Glomerular visceral epithelial cell (primary cell): ENCODE results near the gene SNAI1.
"Not testable (repeated sequence)": the region's sequence is repeated elsewhere in the genome, so short reads cannot be mapped to it uniquely, and the experiment has no call there.

Experiments
- DNase-seq: peaks from one replicate; pipeline ENCODE4 v3.0.0-alpha.2; 2016; ENCODE audit errors: extremely low spot score

The SNAI1 gene

DNA sequence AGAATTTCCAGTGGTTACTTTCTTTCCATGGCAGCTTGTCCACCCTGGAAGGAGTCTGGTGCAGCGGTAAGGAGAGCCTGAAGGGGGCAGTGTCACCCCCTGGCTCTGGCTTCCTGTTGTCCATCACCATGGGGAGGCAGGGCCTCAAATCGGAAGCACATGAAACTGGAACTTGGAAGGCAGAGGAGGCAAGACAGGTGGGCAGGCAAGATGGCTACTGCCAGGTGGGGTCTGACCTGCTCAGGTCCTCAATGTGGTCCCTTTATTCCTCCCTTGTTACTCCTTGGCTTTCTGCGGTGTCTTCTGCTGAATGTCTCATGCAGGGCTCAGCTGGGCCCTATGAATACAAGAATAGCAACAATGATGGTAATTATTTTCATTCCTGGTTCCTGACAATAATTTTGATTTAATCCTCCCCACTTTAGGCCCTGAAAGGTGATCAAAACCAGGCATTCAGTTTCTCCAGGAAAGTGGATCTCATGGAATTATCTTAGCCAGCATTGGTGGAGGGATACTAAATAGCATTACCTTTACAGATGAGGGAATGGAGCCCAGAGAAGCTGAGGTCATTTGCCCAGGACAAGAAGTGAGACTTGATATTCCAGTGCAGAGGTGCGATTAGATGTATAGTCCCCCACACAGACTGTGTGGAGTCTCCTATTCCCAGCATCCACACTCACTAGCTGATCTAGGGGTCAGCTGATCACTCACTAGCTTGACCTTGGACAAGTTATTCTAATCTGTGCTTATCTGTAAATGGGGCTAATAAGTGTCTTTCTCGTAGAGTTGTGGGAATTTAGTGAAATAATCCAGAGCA lies 17.6 kb upstream of the SNAI1 start:
- DNase-seq = no peak

DNA sequence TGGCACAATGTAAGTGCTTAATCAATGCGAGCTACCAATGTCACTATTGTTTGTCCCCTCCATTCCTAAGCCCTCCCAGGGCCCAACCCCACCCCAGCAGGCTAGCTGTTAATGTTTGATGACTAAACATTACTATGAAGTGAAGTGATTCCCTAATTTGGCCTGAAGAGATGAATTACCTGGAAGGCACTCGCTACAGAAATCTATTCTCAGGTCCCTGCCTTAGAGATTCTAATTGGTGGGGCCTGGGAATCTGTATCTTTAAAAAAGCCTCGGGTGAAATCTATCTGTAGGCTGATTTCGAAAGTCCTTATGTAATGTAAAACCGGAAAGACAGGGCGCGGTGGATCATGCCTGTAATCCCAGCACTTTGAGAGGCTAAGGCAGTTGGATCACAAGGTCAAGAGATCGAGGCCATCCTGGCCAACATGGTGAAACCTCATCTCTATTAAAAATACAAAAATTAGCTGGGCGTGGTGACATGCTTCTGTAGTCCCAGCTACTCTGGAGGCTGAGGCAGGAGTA lies 16.9 kb upstream of the SNAI1 start:
- no peak for DNase-seq

DNA sequence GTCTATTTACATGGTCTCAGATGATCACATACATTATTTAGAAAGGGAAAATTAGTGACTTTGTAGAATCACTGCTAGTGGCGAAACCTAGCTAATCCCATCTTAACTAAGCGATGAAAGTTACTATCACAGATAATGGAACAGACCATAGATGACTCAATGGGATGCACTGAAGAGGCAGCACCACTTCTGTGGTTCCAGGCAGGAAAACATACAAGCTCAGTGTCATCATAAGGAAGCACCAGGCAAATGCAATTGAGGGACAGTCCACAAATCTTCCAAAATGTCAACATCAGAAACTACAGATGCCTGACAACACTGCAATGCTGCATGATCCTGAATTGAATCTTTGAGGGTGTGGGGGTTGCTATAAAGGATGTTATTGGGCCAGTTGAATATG lies 15.9 kb upstream of the SNAI1 start:
- no peak for DNase-seq

DNA sequence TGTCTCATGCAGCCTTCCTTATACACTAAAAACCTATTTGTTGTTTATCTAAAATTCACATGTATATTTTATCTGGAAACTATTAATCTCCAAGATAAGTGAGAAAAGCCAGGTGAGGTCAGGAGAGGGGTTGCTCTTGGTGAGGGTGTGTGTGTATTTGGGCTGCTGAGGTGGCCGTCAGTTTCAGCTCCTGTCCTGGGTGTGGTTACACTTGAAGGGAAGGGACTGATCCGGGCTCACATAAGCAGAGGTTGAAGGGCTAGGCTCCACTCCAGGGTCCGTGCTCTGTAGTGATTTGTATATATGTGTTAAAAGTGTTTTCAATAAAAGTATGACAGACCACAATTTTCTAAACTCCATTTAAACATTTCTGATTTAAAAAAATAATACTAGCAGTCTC lies 13.5 kb upstream of the SNAI1 start:
- DNase-seq = no peak

DNA sequence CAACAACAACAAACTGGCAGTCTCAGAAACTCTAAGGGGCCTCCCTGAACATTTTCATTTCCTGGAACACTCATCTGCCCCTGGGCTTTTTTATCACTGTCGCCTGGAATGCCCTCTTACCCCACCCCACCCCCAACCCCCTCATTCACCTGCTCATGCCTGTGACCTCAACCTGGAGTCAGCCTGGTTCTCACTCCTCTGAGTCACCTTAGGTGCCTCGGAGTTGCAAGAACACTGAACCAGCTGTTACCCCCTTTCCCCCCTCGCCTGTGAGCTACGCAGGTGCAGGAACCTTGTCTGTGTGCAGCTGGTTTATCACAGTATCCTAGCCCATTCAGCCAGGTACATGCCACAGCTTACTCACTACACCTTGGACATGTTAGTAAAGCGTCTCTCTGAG lies 12.8 kb upstream of the SNAI1 start:
- no peak for DNase-seq

DNA sequence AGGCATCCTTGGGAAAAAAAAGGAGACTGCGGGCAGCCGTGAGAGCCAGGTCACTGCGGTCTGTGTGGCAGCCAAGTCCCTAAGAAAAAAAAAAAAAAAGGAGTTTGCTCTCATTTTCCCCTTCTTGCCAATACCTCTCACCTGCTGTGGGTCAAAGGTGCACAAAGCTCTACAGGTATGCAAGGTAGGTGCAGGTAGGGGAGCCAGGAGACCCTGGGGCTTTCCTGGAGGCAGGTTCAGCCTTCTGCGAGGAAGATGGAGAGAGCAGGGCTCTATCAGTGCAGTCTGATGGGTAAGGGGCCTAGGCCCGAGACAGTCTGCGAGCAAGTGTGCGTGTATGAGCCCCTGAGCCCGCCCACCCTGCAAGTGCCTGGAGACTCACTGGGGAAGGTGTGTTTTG lies 12.3 kb upstream of the SNAI1 start:
- no peak for DNase-seq

DNA sequence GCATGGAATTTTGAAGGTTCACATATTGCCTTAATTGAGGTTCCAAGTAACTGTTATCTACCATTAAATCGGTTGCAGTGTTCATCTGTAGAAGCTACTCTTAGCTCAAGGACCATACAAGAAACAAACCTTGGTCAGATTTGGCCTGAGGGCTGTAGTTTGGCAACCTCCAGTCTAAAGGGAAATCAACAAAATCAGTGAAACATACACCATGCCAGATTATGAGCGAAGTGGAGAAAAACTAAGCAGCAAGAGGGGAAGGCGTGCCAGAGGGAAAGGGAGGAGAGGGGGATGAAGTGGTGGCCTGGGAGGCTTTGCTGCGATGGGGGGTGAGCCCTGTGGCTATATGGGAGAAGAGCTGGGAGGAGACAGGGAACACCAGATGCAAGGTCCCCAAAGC lies 8.8 kb upstream of the SNAI1 start:
- DNase-seq = no peak

DNA sequence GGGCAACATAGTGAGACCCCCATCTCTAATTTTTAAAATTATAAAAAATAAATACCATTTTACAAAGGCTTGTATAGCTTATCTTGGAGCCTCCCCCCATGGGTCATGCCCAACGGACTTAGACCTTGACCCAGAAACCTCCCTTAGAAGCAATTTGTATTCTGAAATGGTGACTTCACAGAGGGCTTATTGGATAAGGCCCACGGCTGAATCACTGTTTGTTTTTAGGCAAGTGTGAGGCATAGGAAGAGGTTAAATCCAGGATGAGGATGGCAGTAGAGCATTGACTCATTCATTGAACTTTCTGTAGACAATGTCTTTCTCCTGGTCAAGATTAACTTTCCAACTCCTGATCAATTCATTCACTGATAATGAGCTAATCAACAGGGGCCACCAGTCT lies 6.2 kb upstream of the SNAI1 start:
- DNase-seq = no peak

DNA sequence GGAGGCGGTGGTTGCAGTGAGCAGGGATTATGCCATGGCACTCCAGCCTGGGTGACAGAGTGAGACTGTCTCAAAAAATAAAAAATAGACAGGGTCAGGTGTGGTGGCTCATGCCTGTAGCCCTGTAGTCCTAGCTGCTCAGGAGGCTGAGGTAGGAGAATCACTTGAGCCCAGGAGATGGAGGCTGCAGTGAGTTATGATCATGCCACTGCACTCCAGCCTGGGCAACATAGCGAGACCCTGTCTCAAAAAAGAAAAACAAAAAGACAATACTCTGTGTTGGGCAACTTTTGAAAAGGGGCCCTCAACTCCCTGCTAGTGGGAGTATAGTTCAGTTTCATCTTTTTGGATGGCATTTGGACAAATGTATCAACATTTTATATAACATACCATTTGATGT lies 5.0 kb upstream of the SNAI1 start:
- DNase-seq = not testable (repeated sequence)

DNA sequence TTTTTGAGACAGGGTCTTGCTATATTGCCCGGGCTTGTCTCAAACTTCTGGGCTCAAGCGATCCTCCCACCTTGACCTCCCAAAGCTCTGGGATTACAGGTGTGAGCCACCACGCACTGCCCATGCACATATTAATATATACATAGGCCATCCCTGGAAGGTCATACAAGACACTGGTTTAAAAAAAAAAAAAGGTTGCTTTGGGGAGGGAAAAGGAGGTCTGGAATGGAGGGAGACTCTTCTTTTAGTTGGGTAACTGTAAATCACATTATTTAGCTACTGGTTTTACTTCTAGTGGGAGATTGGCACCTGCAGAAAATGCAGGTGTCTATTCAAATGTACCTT lies 4.1 kb upstream of the SNAI1 start:
- no peak for DNase-seq

DNA sequence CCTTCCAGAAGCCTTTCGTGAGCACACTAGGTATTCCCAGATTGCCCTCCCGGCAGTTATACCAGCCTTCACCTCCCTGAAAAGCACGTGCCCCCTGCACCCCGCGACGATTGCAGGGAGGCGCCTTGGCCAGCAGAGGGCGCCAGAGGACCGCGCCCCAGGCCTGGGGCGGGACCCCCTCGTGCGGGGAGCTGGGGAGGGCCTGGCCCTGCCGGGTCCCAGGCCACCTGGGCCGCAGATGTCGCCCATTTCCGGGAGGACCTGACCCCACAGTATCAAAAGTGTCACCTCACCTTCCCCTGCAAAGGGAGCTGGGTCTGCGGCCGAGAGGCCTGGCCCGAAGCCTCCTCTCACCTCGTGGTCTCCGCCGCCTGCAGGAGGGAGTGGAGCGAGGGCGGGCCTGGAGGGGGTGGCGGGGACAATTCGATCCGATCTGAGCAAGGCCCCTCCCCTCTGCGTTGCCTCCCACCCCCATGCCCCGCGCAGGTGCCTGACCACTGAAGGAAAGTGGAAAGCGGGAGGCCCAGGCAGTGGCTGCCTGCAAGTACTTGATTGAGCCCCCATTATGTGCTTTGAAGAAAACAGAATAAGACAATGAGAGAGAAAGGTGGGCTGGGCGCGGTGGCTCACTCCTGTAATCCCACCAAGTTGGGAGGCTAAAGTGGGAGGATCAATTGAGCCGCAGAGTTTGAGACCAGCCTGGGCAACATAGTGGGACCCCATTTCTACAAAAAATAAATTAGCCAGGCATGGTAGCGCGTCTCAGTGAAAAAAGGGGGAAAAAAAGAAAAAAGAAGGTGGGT lies 3.5 kb upstream of the SNAI1 start:
- DNase-seq = peak; percentile 54

DNA sequence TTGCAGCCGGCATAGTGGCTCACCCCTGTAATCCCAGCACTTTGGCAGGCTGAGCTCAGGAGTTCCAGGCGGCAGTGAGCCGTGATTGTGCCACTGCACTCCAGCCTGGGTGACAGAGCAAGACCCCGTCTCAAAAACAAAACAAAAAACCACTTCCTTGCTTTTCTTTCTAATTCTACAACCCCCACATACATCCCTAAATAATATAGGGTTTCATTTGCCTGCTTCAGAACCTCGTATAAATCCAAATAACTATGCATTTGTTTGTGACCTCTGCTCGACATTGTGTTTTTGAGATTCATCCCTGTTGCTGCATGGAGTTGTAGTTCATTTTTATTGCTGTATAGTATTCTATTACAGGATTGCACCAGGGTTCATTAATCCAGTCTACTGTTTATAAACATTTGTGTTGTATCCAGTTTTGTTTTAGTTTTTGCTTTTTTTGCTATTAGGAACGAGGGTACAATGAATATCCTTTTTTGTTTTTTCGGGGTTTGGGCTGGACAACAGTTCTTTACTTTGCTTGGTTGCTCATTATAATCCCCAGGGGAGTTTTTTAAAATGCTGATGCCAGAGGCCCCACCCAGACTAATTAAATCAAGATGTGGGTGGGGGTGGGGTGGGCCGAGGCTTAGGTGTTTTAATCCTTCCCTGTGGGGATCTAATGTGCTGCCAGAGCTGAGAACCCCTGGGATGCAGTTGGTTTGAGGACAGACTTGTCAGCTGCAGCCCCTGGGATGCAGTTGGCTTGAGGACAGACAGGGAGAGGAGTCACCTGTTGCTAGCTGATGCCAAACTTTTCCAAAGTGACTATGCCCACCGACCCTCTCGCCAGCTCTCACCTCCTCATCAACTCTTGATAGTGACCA lies 2.4 kb upstream of the SNAI1 start:
- no peak for DNase-seq

DNA sequence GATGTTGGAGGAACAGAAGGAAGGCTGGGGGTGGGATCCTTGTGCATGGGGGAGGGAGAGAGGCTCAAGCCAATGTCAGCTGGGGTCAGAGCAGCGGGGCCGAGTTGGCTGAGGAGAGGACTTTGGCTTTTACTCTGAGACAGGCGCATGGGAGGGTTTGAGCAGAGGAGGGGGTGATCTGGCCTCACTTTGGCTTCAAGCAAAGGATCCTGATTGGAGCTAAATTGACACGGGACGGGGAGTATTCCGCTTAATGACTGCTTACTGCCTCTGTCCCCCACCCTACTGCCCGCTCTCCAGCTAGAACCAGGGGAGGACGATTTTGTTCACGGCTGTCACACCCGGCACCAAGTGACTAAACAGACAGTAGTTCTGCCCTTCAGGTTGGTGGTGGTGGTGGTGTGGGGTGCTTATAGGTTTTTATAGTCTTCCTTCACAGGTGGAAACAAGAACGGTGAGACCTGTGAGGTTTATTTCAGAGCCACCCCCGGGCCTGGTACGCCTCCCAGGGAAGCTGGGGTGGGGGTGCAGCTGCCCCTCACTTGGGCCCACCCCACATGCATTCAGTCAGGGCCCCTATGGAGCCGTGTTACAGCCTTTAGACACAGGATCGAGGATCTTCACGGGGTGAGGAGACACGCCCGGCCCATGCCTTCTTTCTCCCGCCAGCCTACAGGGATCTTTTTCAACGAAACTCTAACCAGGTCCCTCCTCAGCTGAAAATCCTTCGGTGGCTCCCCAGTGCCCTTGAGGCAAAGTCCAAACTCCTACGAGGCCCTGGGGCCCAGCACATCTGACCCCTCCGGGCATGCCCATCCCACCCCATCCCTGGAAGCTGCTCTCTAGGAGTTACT lies 1.3 kb upstream of the SNAI1 start:
- DNase-seq = no peak

DNA sequence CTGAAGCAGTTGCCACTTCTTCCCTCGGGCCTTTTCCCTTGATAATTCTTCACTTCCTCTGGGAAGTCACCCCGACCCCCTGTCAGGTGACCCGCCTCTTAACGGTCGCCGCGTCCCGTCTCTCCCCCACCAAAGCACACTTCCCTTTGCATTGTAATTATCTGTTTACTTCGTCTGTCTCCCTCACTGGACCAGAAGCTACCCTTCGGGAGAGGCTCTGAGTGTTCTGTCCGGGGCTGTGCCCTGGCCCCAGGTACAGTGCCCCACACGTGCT lies 771 bp upstream of the SNAI1 start:
- no peak for DNase-seq

DNA sequence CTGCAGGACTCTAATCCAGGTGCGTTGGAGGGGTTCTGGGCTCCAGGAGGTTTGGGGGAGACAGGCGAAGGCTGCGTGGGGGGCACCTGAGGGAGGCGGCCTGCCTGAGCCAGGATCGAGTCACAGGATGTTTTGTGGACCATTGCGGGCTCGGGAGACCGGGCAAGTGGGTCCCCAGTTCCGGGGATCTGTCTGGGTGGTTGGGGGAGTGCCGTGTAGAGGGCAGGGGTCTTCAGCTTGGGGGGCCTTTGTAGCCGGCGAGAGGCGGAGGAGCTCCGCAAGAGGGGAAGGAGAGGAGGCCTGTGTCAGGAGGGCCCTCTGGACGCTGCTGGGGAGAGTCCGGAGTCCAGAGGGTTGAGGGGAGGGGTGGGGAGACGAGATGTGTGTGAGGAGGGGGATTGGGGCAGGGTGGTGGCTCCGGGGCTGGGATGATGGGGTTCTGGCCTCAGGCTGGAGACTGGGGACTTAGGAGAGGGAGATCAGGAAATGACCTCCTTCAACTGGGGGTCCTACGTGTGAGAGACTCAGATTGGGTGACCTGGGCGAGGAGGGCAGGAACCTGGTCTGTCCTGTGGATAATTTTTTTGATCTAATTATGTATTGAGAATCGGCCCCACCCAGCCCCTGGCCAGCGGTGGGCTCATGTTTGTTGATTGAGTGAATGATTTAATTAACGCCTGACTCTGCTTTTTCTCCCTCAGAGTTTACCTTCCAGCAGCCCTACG lies 505 bp downstream of the SNAI1 start:
- DNase-seq = no peak

DNA sequence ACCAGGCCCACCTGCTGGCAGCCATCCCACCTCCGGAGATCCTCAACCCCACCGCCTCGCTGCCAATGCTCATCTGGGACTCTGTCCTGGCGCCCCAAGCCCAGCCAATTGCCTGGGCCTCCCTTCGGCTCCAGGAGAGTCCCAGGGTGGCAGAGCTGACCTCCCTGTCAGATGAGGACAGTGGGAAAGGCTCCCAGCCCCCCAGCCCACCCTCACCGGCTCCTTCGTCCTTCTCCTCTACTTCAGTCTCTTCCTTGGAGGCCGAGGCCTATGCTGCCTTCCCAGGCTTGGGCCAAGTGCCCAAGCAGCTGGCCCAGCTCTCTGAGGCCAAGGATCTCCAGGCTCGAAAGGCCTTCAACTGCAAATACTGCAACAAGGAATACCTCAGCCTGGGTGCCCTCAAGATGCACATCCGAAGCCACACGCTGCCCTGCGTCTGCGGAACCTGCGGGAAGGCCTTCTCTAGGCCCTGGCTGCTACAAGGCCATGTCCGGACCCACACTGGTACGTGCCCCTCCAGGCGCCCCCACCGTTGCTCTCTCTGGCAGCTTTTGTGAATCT lies 1.1 kb downstream of the SNAI1 start:
- no peak for DNase-seq

DNA sequence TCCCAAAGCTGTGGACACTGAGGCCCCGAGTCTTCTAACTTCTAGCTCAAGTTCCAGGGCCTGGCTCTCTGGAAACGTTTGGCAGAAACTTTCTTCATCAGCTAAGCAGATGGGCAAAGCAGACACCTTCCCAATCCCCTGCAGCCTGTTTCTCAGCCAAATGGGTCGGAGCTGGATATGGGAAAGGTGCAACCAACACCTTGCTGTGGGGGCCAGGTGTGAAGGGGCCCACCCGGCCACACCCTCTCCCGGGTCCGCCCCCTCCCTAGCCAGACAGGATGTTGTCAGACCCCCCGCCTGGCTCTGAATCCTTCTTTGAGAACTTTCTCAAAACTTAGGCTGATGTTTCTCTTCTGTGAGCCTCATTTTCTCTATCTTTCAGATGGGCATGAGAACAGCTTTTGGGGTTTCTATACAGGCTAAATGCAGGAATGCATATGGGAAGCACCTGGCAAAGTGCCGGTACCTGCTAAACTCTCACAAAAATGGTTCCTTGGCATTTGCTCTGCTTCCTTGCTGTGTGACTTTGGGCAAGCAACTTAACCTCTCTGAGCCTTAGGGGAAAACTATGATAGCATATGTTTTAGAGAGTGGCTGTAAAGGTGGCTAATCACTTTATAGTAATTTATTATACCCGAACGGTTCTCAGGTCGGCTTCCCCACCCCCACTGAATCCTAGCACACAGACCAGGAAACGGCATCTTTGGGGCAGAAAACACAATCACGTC lies 1.8 kb downstream of the SNAI1 start:
- no peak for DNase-seq

DNA sequence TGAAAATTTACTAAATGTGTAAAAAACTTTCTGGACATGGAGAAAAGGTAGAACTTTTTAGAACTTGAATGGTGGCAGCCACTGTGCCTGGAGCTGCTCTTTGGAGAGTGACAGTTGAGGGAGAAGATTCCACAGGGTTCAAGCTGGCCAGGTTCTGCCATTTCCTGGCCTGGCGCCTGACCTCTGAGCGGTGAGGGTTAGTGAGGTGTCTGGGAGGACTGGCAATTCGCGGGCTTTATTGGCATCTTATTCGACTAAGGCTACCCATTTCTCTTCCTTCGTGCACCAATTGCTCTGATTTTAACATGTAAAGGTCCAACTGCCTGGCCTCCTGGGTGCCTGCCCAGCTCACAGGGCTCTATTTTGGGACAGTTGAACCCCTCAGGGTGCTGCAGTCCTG lies 2.4 kb downstream of the SNAI1 start:
- no peak for DNase-seq

DNA sequence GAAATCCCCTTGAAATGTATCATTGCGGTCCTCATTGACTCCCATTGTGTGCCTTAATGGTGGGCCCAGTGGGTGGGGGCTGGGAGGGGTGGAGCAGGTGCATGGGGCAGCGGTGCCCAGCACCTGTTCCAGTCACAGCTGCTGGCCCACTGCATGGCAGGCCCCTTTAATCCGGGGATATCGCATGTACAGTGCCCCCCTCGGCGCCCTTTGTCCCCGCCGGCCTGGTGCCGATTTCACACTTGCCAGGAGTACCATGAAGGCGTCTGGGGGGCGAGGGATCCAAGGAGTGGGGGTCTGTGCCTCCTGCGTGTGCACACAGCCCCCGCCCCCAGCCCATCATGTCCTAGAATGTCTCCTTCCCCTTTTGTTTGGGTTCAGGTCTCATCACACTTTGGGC lies 2.8 kb downstream of the SNAI1 start:
- DNase-seq = no peak

DNA sequence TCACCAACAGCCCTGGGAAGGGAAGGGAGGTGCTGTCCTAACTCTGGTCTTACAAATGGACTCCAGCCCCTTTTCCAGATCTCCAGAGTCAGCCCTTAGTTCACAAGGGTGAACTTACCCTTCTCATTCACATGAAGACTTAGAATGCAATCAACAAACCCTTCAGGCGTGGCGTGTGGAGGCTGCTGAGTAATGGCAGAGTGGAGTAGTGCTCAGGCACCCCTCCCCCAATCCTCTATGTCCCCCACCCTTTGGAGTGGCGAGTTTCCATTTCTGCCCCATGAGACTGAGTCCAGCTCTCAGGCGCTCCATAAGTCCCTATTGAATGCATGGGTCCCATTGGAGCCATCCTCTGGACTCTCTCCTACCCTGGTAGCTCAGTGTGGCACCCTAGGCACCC lies 3.3 kb downstream of the SNAI1 start:
- DNase-seq = no peak
